DOHH2 (cell line): ENCODE data around the gene MGP.

Source experiments
- H3F3A ChIP-seq: fragments of 200-600 bp; sonication (generic), shearing (Covaris generic); 2 replicates; pipeline ENCODE4 v1.6.0; 2016; ENCODE audit warnings: antibody characterized with exemption, mild to moderate bottlenecking; ENCODE audit not compliant: control insufficient read depth, insufficient read depth
- H3K27ac ChIP-seq: fragments of 200-600 bp; sonication (generic); 2 replicates; pipeline ENCODE4 v1.5.1; 2014; ENCODE audit warnings: low read depth, mild to moderate bottlenecking, low read length, moderate library complexity
- H3K27me3 ChIP-seq: fragments of 200-600 bp; sonication (generic); 2 replicates; pipeline ENCODE4 v1.6.1; 2014; ENCODE audit warnings: mild to moderate bottlenecking, low read length, mixed read lengths; ENCODE audit not compliant: control insufficient read depth
- H3K36me3 ChIP-seq: fragments of 200-600 bp; sonication (generic); 2 replicates; pipeline ENCODE4 v1.6.1; 2014; ENCODE audit warnings: mild to moderate bottlenecking, low read length, moderate library complexity, mixed read lengths; ENCODE audit not compliant: control insufficient read depth
- H3K4me1 ChIP-seq: fragments of 200-600 bp; sonication (generic); 2 replicates; pipeline ENCODE4 v1.6.1; 2014; ENCODE audit warnings: mild to moderate bottlenecking, low read length, mixed read lengths; ENCODE audit not compliant: control insufficient read depth
- H3K4me2 ChIP-seq: fragments of 200-600 bp; sonication (generic); 2 replicates; pipeline ENCODE4 v1.6.0; 2014; ENCODE audit warnings: mild to moderate bottlenecking, low read length, moderate library complexity
- H3K4me3 ChIP-seq: fragments of 200-600 bp; sonication (generic); 2 replicates; pipeline ENCODE4 v1.5.1; 2014; ENCODE audit warnings: mild to moderate bottlenecking, low read length, mixed read lengths
- H3K79me2 ChIP-seq: fragments of 200-600 bp; sonication (generic); 2 replicates; pipeline ENCODE4 v1.6.1; 2014; ENCODE audit warnings: mild to moderate bottlenecking, low read length, mixed read lengths; ENCODE audit not compliant: control insufficient read depth
- H3K9me2 ChIP-seq: fragments of 200-600 bp; sonication (generic); replicated peaks from 2 replicates; pipeline ENCODE4 v1.6.1; 2014; ENCODE audit warnings: mild to moderate bottlenecking, low read length, mixed read lengths; ENCODE audit not compliant: control insufficient read depth
- H3K9me3 ChIP-seq: fragments of 200-600 bp; sonication (generic); 2 replicates; pipeline ENCODE4 v1.6.1; 2014; ENCODE audit warnings: antibody characterized with exemption, low read length, mixed read lengths; ENCODE audit not compliant: control insufficient read depth, insufficient read depth
- H4K20me1 ChIP-seq: fragments of 200-600 bp; sonication (generic); 2 replicates; pipeline ENCODE4 v1.6.0; 2014; ENCODE audit warnings: low read depth, mild to moderate bottlenecking, antibody characterized with exemption, low read length, moderate library complexity; ENCODE audit not compliant: control insufficient read depth, insufficient read depth
- CTCF ChIP-seq: fragments of 200-600 bp; sonication (generic); IDR thresholded peaks from one replicate; pipeline ENCODE4 v1.5.1; 2014; ENCODE audit warnings: antibody characterized with exemption, mild to moderate bottlenecking, low read depth, low read length; ENCODE audit not compliant: poor library complexity, severe bottlenecking
- EZH2phosphoT487 ChIP-seq: fragments of 200-600 bp; sonication (generic); IDR thresholded peaks from 2 replicates; pipeline ENCODE4 v1.6.1; 2017; ENCODE audit warnings: borderline replicate concordance, mild to moderate bottlenecking, antibody characterized with exemption, low read length, moderate library complexity, mixed read lengths

The MGP gene

GRCh38 chr12:14853961-14854360 lies 31.7 kb downstream of the MGP start:
- TF ChIP-seq EZH2phosphoT487 (no peak), CTCF (no peak)
- Histone ChIP-seq H3K36me3 (no peaks in the 10 kb centered on the region), H3K27me3 (no peaks in the 10 kb centered on the region), H3K4me2 (no peak overlapping the region), H3K27ac (no peak overlapping the region), H3K79me2 (no peaks in the 10 kb centered on the region), H3F3A (no peaks in the 10 kb centered on the region), H4K20me1 (no peaks in the 10 kb centered on the region), H3K9me2 (no peaks in the 10 kb centered on the region), H3K9me3 (0 out of 2 replicates have a peak, but pooled peaks cover under 1% of the 10 kb centered on the region), H3K4me1 (peaks cover 30% of the 10 kb centered on the region), H3K4me3 (no peak overlapping the region)

GRCh38 chr12:14852880-14853279 lies 32.8 kb downstream of the MGP start:
- Histone ChIP-seq H3K36me3 (no peaks in the 10 kb centered on the region), H3K9me2 (no peaks in the 10 kb centered on the region), H3K4me2 (no peak overlapping the region), H3K27ac (no peak overlapping the region), H3K9me3 (no peaks in the 10 kb centered on the region), H3K4me1 (peaks cover 19% of the 10 kb centered on the region), H3K27me3 (no peaks in the 10 kb centered on the region), H4K20me1 (no peaks in the 10 kb centered on the region), H3K79me2 (no peaks in the 10 kb centered on the region), H3K4me3 (no peak overlapping the region), H3F3A (no peaks in the 10 kb centered on the region)
- no peak for TF ChIP-seq CTCF
- no peak for TF ChIP-seq EZH2phosphoT487

- Histone ChIP-seq H3K27me3 (no peaks in the 10 kb centered on the region), H3F3A (no peaks in the 10 kb centered on the region), H3K9me2 (no peaks in the 10 kb centered on the region), H4K20me1 (no peaks in the 10 kb centered on the region), H3K9me3 (no peaks in the 10 kb centered on the region), H3K36me3 (no peaks in the 10 kb centered on the region), H3K27ac (no peak overlapping the region), H3K79me2 (no peaks in the 10 kb centered on the region), H3K4me2 (no peak overlapping the region), H3K4me1 (peaks cover 18% of the 10 kb centered on the region), H3K4me3 (no peak overlapping the region)
- TF ChIP-seq EZH2phosphoT487, result no peak
- TF ChIP-seq CTCF, result no peak
Measured at GRCh38 chr12:14850929-14851663, 34.6 kb downstream of the MGP start.
